Activated CD4-positive, alpha-beta T cell treated with anti-CD3 and anti-CD28 coated beads, Interleukin-2, amount 10 ng/mL, durations not matched to agents 24 days and 14 days (primary cell): ENCODE results near the gene SAMD9. TPM values are rescaled to one million over a fixed set of nuclear protein-coding genes. Genes with fewer than 3 reads are reported as not detected.

ENCODE experiments used
- DNase-seq: peaks from one replicate; pipeline ENCODE4 v3.0.0; 2022
- H3K27ac Mint-ChIP-seq: one replicate; pipeline ENCODE4 v1.8.0; 2022; ENCODE audit warnings: mild to moderate bottlenecking, mixed read lengths
- H3K27me3 Mint-ChIP-seq: one replicate; pipeline ENCODE4 v1.8.0; 2022; ENCODE audit warnings: mixed read lengths
- H3K36me3 Mint-ChIP-seq: one replicate; pipeline ENCODE4 v1.8.0; 2022; ENCODE audit warnings: low read depth, mild to moderate bottlenecking, mixed read lengths
- H3K4me1 Mint-ChIP-seq: one replicate; pipeline ENCODE4 v1.8.0; 2021; ENCODE audit warnings: mixed read lengths
- H3K4me3 Mint-ChIP-seq: one replicate; pipeline ENCODE4 v1.8.0; 2022; ENCODE audit warnings: mild to moderate bottlenecking, moderate library complexity, mixed read lengths
- H3K9me3 Mint-ChIP-seq: one replicate; pipeline ENCODE4 v1.8.0; 2021; ENCODE audit warnings: mixed read lengths
- intact Hi-C: fragments of 100-400 bp; cut with micrococcal nuclease; formaldehyde crosslinking; loops from one replicate; pipeline ENCODE4 v1.15.1; 2023
- total RNA-seq: library from RNA; stranded (reverse); gene quantifications from 2 replicates; pipeline ENCODE4 v1.2.3, GENCODE V29; 2022

The SAMD9 gene
- 8.6 and 9.4 TPM in 2 replicates for total RNA-seq

DNA sequence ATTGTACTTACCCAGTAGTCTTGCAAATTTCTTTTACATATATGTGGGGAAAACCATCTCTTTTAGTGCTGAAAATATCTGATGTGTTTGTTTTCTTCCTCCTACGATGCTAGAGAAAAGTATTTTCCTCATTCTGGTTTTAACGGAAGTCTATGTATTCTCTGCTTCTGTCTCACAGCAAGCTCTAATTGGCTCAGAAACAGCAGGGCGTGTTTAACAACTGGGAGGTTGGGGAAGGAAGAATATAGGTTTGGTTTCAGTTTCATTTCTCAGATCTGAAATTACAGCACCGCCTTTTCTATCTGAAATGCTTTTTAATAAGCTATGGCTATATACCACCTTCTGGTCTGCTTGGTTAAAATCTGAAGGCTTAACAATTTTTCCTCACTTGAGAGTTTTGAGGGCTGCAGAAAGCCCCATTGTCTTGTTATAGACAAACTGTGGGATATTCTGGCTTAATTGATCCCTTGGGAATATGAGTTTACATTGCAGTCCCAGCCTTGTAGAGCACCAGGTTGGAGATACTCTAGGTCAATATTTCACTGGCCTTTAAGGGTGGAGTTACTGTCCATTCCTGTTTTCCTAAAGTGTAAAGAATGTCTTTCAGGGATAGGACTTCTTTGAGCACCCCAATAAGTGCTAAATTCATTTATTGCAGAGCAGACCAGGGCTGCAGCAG lies at the start of gene SAMD9:
SAMD9 (minus strand) TSS at position 128 of the 679 bp plus-strand sequence. CDS start 11,882 bp downstream, outside the sequence.
- DNase-seq: peak; percentile 90
- Mint-ChIP-seq H3K27ac (peak within 1 kb of the TSS; percentile 90), H3K4me3 (peak within 1 kb of the TSS; percentile 90), H3K27me3 (no peaks in the 10 kb centered on the region), H3K36me3 (peaks cover 70% of the 10 kb centered on the region), H3K9me3 (peaks cover 35% of the 10 kb centered on the region), H3K4me1 (peaks cover 54% of the 10 kb centered on the region)
- intact Hi-C loops: loop anchor here (1.0 to 10.0 kb wide), 11 partner anchors 30 to 986 kb away; partner anchors contain the start of genes ANKIB1, CDK6, CYP51A1 and KRIT1

DNA sequence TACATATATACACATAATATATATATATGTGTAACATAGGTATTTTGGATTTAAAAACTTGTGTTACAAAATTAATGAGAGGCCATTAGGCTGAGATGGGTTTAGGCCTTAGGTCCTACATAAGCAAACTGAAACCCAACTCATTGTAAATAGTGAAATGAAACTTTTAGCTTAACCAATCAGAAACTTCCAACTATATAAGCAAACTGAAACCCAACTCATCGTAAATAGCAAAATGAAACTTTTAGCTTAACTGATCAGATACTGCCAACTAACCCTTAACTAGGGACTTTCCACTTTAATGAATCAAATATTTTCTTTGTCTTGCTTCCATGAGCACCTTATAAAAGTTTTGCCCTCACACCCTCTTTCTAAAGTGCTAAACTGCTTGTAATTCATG lies 47.7 kb upstream of the SAMD9 start:
- peaks cover 3% of the 10 kb centered on the region for H3K4me1 Mint-ChIP-seq
- H3K4me3 Mint-ChIP-seq: no peak overlapping the region
- no peak overlapping the region for H3K27ac Mint-ChIP-seq
- H3K27me3 Mint-ChIP-seq: peaks cover 5% of the 10 kb centered on the region
- peaks cover 39% of the 10 kb centered on the region for H3K9me3 Mint-ChIP-seq
- intact Hi-C loops: no loop called here
- DNase-seq: no peak
- H3K36me3 Mint-ChIP-seq: peaks cover 4% of the 10 kb centered on the region

DNA sequence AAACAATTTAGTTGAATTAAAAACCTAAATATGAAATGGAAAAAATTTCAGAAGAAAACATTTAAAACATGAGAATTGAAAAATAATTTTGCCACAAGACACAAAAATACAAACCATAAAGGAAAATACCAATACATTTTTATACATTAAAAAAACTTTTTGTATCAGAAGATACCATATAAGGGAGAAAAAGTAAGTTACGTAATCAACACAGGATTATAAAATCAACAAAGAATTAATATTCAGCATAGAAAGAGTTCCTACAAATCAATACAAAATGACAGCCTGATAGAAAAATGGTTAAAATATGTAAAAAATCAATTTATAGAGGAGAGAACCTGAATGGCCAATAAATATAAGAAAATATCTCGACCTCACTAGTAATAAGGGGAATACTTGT lies 47.0 kb upstream of the SAMD9 start:
- intact Hi-C loops: no loop called here
- Mint-ChIP-seq H3K9me3 (peaks cover 41% of the 10 kb centered on the region), H3K36me3 (peaks cover 4% of the 10 kb centered on the region), H3K4me3 (no peak overlapping the region), H3K27ac (no peak overlapping the region), H3K27me3 (peaks cover 5% of the 10 kb centered on the region), H3K4me1 (peaks cover 3% of the 10 kb centered on the region)
- no peak for DNase-seq

DNA sequence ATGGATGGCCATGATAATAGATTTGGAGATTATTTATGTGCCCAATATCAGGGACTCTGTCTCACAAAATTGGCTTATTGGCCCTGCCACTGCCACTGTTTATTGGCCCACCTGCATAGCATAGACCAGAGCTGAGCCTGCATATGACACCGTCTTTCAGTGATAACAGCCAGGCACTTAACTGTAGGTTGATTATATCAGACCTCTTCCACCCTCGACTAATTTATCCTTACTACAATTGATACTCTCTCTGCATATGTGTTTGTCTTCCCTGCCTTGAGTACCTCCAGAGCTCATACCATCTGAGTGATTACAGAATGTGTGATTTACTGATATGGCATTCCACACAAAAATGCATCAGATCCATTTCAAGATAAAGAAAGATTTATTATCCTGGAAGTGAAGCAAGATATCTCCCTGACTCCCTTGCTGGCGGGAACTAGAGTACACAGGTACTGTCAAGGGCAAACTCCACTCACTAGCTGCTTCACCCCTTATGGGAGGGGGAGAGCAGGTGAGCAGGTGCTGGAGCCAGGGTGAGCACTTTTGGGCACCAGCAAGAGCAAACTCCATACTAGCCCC lies 43.5 kb upstream of the SAMD9 start:
- H3K4me3 Mint-ChIP-seq: no peak overlapping the region
- DNase-seq: peak; percentile 39
- H3K36me3 Mint-ChIP-seq: no peaks in the 10 kb centered on the region
- intact Hi-C loops: no loop called here
- peaks cover 33% of the 10 kb centered on the region for H3K9me3 Mint-ChIP-seq
- H3K27me3 Mint-ChIP-seq: no peaks in the 10 kb centered on the region
- no peak overlapping the region for H3K27ac Mint-ChIP-seq
- peaks cover 8% of the 10 kb centered on the region for H3K4me1 Mint-ChIP-seq

DNA sequence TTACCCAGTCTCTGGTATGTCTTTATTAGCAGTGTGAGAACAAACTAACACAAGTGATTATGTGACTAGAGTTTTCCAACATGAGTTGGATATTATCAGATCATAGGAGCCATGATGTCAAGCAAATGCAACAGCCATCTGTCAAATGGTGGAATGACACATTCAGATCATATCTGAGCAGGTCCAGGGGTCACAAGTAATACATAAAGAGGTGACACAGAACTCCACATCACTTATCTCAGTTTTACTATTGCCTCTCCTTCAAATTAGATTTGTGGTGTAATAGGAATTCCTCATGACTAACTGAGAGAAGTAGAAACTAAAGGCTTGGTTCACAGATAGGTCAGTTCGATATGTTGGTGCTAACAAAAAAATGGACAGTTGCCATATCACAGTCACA lies 42.6 kb upstream of the SAMD9 start:
- H3K27ac Mint-ChIP-seq: no peak overlapping the region
- no peaks in the 10 kb centered on the region for H3K27me3 Mint-ChIP-seq
- H3K4me3 Mint-ChIP-seq: no peak overlapping the region
- intact Hi-C loops: no loop called here
- DNase-seq: peak; percentile 19
- peaks cover 6% of the 10 kb centered on the region for H3K4me1 Mint-ChIP-seq
- H3K9me3 Mint-ChIP-seq: peaks cover 33% of the 10 kb centered on the region
- H3K36me3 Mint-ChIP-seq: no peaks in the 10 kb centered on the region

DNA sequence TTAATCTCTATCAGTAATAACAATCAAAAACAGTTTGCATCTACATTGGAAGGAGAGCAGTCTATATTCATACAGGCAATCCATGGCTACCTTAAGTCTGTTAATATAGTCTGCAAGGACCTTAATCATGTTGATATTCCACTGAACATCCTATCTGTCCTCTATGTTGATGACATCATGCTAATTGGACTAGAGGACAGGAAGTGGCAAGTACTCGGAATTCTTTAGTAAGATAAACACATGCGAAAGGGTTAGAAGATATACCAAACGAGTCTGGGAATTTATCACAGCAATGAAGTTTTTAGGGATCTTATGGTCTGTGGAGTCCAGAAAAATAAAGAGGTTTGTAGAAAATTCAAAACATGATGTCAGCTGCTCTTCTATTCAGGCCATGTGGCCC lies 41.7 kb upstream of the SAMD9 start:
- Mint-ChIP-seq H3K27ac (no peak overlapping the region), H3K4me1 (peaks cover 4% of the 10 kb centered on the region), H3K27me3 (no peaks in the 10 kb centered on the region), H3K36me3 (no peaks in the 10 kb centered on the region), H3K4me3 (no peak overlapping the region), H3K9me3 (peaks cover 33% of the 10 kb centered on the region)
- intact Hi-C loops: no loop called here
- DNase-seq: peak; percentile 1

DNA sequence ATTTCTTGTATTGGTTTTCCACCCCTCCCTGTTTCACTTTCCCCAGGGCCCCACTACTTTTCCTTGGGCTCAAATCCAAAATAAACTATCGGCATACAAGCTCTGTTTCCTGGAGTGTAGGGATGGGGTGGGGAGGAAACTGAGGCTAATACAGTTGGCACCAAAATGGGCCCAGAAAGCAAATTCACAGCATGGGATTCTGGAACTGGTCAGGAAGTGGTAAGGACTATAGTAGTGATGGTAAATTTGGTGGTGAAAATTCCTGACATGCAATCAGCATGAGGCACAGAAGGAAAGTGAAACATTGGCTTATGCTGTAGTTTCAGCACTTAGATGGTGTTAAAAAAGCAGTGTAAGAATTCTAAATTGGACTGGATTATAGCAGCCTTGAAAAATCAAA lies 39.1 kb upstream of the SAMD9 start:
- Mint-ChIP-seq H3K27me3 (no peaks in the 10 kb centered on the region), H3K9me3 (peaks cover 24% of the 10 kb centered on the region), H3K36me3 (no peaks in the 10 kb centered on the region), H3K4me3 (no peak overlapping the region), H3K27ac (no peak overlapping the region), H3K4me1 (peaks cover 4% of the 10 kb centered on the region)
- peak; percentile 45 for DNase-seq
- intact Hi-C loops: no loop called here

DNA sequence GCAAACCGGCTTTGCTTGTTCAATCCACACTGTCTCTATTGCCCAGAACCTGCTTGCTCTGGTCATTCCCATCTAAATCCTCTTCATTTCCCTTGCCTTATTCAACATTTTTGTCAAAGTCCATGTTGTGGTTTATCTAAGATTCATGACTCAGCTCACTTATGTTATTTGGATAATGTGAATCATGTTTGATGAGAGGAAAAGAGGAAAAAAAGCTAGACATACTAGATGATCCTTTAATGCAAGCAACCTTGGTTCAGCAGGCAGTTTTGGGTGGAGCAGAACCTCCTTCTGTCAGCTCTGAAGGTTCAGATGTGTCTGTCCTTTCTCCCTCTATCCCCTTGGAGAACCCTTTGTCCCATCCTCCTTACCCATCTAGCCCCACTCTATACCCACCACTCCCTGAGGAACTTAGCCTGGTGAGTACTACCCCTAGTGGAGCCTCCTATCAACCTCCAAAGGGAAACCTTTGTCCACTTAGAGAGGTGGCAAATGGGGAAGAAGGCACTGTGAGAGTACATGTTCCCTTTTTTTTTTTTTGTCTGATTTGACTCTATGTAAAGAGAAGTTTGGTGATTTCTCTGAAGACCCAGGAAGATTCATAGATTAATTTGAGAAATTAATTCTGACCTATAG lies 32.5 kb upstream of the SAMD9 start:
- no peaks in the 10 kb centered on the region for H3K27me3 Mint-ChIP-seq
- H3K27ac Mint-ChIP-seq: no peak overlapping the region
- H3K4me3 Mint-ChIP-seq: no peak overlapping the region
- H3K36me3 Mint-ChIP-seq: peaks cover 14% of the 10 kb centered on the region
- peaks cover 5% of the 10 kb centered on the region for H3K9me3 Mint-ChIP-seq
- no peak for DNase-seq
- intact Hi-C loops: no loop called here
- peaks cover 30% of the 10 kb centered on the region for H3K4me1 Mint-ChIP-seq

DNA sequence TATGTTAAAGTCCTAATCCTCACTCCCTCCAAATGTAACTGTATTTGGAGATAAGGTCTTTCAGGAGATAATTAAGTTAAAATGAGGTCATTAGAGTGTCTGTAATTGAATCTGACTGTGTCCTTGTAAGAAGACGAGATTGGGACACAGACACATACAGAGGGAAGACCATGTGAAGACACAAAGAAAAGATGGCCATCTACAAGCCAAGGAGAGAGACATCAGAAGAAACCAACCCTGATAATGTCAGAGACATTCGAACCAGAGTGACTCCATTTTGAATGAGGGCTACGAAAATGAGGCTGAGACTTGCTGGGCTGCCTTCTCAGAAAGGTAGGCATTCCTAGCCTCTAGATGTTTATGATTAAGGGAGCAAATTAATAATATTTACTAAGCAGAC lies 30.9 kb upstream of the SAMD9 start:
- intact Hi-C loops: loop anchor here (1.0 kb wide), 1 partner anchor 30 kb away; no protein-coding TSS in a partner anchor
- Mint-ChIP-seq H3K27me3 (no peaks in the 10 kb centered on the region), H3K4me3 (peak overlapping the region; percentile 95), H3K9me3 (peaks cover 5% of the 10 kb centered on the region), H3K4me1 (peaks cover 36% of the 10 kb centered on the region), H3K27ac (peak overlapping the region; percentile 94), H3K36me3 (peaks cover 23% of the 10 kb centered on the region)
- no peak for DNase-seq

DNA sequence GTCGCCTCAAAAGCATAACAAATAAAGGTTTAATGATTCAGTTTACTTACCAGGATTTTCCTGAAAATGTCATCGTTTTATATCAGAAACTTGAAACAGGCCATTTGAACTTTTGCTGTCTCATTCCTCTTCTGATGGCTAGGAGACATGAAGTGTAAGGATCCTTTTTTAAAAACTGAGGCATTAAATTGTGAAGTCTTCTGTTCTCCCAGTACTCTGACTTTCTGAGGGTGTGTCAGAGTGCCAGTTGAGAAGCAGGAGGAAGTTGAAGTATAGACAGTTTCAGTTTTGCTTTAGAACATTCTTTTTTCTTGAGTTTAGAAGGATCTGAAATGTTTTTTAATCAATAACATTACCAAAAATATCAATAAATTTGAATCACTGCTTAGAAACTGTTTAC lies 30.4 kb upstream of the SAMD9 start, which contains the start of gene SAMD9L:
SAMD9L (minus strand) TSS at position 242 of the 400 bp plus-strand sequence. CDS start 12,414 bp downstream, outside the sequence.
- Mint-ChIP-seq H3K27ac (peak within 1 kb of the TSS; percentile 94), H3K27me3 (no peaks in the 10 kb centered on the region), H3K36me3 (peaks cover 23% of the 10 kb centered on the region), H3K9me3 (peaks cover 5% of the 10 kb centered on the region), H3K4me3 (peak within 1 kb of the TSS; percentile 95), H3K4me1 (peaks cover 40% of the 10 kb centered on the region)
- intact Hi-C loops: loop anchor here (1.0 kb wide), 1 partner anchor 30 kb away; no protein-coding TSS in a partner anchor
- DNase-seq: peak; percentile 71

DNA sequence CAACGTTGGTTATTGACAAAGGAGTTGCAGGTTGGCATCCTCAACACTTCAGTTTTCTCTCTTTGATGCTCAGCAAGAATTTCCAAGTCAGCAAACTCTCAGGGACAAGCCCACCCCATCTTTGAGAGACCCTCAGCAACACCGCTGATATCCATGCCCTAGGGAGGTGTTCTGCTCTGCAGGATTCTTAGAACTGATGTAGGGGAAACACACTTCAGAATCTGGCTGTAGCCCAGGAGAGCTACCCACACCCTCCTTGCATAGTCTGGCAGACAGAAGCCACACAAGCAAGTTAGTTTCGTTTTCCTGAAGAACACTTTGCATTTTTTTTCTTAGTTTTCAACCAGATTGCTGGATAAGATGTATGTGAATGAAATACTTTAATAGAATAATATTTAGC lies 29.6 kb upstream of the SAMD9 start:
- no peaks in the 10 kb centered on the region for H3K27me3 Mint-ChIP-seq
- H3K27ac Mint-ChIP-seq: peak overlapping the region; percentile 74
- peak; percentile 84 for DNase-seq
- intact Hi-C loops: loop anchor here (2.0 kb wide), 1 partner anchor 85 kb away; the partner anchor contains the start of gene VPS50
- H3K4me1 Mint-ChIP-seq: peaks cover 40% of the 10 kb centered on the region
- H3K36me3 Mint-ChIP-seq: peaks cover 23% of the 10 kb centered on the region
- H3K4me3 Mint-ChIP-seq: peak overlapping the region; percentile 95
- peaks cover 5% of the 10 kb centered on the region for H3K9me3 Mint-ChIP-seq

DNA sequence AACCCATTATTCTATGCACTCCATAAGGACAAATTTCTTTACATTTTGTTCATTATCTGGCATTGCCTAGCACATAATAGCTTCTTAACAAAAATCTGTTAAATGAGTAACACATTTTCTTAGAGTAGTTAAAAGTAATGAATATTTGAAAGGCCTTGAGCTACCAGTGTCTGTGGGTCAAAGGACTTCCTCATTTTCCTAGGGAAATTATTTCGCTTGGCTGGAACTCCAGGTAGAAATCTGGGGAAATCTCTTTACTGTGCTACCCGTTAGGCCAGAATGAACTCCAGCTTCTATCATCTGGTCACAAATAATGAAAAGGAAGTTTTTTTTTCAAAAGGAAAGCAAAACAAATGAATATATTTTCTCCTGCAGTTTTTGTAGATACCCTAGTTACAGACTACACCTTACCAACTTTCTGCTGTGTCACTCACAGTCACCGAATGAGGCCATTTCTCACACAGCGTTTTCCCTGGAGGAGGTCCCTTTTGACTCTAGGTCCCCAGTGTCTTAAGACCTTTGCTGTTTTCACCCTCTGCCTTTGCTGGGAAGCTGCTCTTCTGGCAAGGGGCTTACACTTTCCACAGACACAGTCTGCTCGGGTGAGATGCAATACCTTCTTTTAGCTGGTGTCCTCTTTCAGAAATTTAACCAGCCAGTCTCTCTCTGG lies 28.8 kb upstream of the SAMD9 start:
- intact Hi-C loops: loop anchor here (2.0 kb wide), 1 partner anchor 86 kb away; the partner anchor contains the start of gene VPS50
- H3K27me3 Mint-ChIP-seq: no peaks in the 10 kb centered on the region
- H3K36me3 Mint-ChIP-seq: peaks cover 23% of the 10 kb centered on the region
- H3K4me1 Mint-ChIP-seq: peaks cover 40% of the 10 kb centered on the region
- DNase-seq: peak; percentile 71
- H3K27ac Mint-ChIP-seq: peak overlapping the region; percentile 74
- peaks cover 5% of the 10 kb centered on the region for H3K9me3 Mint-ChIP-seq
- peak overlapping the region; percentile 95 for H3K4me3 Mint-ChIP-seq

DNA sequence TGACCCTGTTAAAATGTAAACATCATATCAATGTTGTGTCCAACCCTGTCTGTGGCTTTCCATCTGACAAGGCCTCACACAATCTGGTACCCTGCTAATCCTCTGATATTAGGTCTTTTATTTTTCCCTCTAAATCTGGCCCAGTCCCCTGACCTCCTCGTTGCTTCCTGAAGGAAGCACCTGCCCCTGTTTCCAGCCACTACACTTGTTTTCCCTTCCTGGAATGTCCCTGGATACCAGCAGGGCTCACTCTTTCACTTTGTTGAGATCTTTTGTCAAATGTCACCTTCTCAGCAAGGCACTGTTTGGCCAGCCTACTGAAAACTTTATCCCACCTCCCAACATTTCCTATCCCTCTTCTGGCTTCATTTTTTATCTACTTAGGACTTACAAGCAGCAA lies 28.3 kb upstream of the SAMD9 start:
- intact Hi-C loops: loop anchor here (2.0 kb wide), 1 partner anchor 87 kb away; the partner anchor contains the start of gene VPS50
- H3K4me1 Mint-ChIP-seq: peaks cover 40% of the 10 kb centered on the region
- H3K9me3 Mint-ChIP-seq: peaks cover 5% of the 10 kb centered on the region
- DNase-seq: no peak
- no peaks in the 10 kb centered on the region for H3K27me3 Mint-ChIP-seq
- peak overlapping the region; percentile 95 for H3K4me3 Mint-ChIP-seq
- peak overlapping the region; percentile 89 for H3K27ac Mint-ChIP-seq
- H3K36me3 Mint-ChIP-seq: peaks cover 23% of the 10 kb centered on the region
